HG02623 (cell line): ENCODE data around the gene STAC.

Experiments
- ATAC-seq: cut with Tn5 transposase; IDR thresholded peaks from one replicate; pipeline ENCODE4 v1.9.1; 2021; ENCODE audit warnings: moderate library complexity; ENCODE audit not compliant: unreplicated experiment

STAC gene, protein sequence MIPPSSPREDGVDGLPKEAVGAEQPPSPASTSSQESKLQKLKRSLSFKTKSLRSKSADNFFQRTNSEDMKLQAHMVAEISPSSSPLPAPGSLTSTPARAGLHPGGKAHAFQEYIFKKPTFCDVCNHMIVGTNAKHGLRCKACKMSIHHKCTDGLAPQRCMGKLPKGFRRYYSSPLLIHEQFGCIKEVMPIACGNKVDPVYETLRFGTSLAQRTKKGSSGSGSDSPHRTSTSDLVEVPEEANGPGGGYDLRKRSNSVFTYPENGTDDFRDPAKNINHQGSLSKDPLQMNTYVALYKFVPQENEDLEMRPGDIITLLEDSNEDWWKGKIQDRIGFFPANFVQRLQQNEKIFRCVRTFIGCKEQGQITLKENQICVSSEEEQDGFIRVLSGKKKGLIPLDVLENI

GRCh38 chr3:36380221-36381031 is at the start of gene STAC:
STAC (plus strand) TSS chr3:36380504; CDS start chr3:36380644, 140 bp downstream.
- no peak for ATAC-seq

DNA sequence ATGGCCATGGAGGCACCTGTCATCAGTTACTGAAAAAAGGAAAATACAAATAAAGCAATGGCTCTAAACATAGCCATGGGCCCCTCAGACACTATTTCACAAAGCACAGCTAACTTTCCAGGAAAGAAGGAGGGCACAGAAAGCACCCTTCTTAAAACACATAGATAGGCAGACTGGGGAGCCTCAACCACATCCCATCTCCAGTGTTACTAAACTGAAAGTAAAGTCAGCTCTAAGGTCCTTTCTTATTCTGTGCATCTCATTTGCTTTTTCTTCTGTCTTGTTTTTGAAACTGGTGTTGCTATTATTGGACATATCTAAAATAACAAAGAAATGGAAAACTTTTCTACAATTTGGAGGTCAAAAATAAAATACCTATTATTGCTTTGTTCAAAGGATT is 48.2 kb upstream of the STAC start:
- ATAC-seq, result no peak

DNA sequence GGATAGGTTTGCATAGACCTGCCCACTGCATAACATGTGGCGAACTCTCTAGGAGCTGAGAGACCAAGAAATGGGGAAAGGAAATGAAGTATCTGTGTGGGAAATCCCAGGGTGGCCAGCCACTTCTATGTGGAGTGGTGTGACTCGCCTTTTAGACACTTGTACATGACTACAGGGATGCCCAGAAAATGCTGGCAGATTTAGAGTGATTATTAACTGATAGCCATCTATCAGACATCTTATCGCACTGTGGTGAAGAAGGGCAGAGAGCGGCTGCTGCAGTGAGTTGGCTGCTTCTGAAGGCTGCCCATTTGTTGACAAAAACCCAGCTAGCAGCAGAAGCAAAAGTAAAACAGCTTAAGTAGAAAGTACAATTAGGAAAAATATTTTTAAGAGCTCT is 18.1 kb upstream of the STAC start:
- no peak for ATAC-seq

GRCh38 chr3:36362973-36363372 is 17.3 kb upstream of the STAC start:
- no peak for ATAC-seq

- no peak for ATAC-seq
These were observed 16.0 kb upstream of the STAC start for GRCh38 chr3:36364260-36364659.

- no peak for ATAC-seq
These were observed 14.5 kb upstream of the STAC start for GRCh38 chr3:36365829-36366228.

DNA sequence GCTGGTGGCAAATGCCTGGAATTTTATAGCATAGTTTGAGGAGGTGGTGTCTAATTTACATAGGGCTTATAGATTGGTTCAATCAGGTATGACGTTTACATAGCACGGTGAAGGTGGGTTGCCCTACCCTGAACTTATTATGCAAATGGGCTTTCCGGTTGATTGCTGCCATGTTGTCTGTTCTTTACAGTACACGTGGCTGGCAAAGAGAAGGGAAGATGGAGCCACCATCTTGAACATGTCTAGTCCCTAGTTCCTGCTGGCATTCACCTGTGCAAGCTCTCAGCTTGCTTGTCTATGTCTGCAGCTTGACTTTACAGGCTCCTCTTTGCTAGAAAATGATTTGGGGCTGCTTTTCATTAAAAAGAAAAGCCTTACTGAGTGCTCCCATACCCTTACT is 14.0 kb upstream of the STAC start:
- ATAC-seq, result no peak

- no peak for ATAC-seq
These were observed 12.3 kb upstream of the STAC start for GRCh38 chr3:36367912-36368573.

- no peak for ATAC-seq
These were observed 7.8 kb upstream of the STAC start for GRCh38 chr3:36372534-36372935.

DNA sequence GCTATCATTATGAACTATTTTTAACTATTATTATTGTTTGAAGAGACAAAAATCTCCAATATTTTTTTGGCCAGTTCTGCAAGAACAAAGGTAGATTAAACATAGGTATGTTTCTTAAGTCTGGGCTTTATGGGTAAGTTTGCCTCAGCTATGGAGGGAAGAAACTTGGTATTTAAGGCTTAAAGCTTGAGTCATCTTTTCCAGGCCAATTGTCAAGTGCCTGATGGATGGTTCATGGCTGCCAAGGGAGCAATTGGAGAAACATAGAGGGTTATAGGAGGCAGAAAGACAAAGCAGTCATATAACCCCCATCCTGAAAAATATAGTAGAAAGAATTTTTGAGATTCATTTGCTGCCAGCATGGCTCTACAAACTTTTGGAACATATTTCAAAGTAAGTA is 7.2 kb upstream of the STAC start:
- no peak for ATAC-seq

GRCh38 chr3:36373666-36374065 is 6.6 kb upstream of the STAC start:
- ATAC-seq, result no peak

DNA sequence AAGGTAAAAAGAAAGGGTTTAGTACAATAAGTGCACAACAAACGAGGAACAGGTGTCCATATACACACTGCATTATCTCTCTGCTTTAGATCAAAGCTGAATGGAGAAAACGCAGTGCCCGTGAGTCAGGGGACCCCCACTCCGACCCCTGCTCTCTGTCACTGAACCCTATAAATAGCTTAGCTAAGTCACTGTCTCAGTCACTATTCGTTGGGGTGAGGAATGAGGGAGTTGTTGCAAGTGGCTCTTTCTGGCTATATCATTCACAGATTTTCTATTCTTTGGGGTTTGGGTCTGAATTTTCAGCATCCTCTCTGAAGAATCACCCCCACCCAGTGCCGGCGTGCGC is 458 bp upstream of the STAC start:
- no peak for ATAC-seq

DNA sequence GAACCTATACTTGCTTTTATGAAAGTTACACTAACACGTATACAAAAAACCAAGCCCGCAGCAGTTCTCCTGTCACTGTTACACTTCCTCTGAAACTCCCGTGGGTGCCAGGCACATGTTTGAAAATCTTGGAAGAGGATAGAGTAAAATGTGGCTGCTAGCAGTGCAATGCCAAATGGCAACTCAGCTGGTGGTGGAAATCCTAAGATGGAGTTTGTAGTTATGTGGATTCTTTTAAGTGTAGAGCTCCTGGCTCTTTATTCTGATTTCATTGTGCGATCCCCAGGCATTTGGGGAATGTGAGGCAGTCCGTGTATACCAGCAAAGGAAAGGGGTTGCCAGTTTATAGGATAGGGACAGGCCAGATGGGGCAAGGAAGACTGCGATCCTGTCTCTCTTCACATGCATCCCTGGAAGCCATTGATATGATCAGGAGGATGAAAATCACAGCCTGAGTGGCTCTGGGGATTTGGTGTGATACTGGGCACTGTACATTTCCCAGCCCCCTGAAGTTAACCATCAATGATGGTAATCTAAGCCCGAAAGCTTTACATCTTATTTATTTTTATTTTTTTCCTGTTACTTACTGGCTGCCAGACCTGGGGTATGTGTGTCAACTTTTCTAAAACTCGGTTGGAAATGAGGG is 1.1 kb downstream of the STAC start:
- ATAC-seq, result no peak

DNA sequence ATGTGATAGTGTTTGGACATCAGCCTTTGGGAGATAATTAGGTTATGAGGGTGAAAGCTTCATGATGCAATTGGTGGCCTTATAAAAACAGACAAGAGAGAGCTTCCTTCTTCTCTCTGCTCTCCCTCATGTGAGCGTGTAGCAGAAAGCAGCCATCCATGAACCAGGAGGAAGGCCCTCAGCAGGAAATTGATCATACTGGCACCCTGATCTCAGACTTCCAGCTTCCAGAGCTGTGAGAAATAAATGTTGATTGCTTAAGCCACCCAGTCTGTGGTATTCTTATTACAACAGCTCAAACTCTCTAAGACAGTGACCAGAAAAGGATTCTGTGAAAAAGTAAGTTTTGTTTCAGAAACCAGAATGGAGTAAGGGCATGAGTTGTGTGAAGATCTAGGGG is 13.3 kb downstream of the STAC start:
- no peak for ATAC-seq

- ATAC-seq, result no peak
These were observed 13.9 kb downstream of the STAC start for GRCh38 chr3:36394176-36394575.

DNA sequence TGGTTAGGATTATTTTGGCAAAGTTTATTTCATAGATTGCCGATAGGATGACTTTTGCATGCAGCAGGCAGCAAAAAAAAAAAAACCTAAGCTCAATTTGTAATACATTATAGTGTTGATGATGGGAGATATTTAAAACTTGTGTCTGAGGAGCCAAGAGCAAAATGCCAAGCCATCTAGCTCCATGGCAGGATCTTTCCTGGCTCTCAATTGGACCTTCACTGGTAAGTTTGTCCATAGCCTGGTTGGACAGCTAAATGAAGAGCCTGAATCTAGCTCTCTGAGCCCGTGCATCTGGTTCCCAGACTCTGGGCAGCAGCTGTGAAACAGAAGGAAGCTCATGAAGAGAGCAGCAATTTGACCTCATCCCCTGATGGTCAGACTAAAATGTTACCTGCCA is 17.5 kb downstream of the STAC start:
- ATAC-seq, result no peak

GRCh38 chr3:36399933-36400332 is 19.6 kb downstream of the STAC start:
- ATAC-seq, result no peak

DNA sequence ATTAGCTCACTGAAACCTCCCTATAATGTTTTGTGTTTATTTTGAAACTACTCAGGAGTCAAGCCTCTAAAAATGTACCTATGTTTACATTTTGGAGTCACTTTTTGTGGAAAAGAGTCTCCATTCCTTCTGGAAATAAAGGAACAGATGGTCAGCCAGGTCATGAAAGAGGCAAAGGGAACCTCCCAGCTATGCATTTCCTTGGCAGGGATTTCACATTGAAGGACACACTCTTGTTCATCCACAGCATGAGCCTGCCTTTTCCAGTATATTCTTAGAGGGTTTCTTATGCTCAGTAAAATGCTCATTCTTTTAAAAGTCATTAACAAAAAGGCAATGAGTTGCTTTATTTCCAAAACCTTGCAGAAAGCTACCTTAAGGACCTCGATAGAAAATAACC is 20.8 kb downstream of the STAC start:
- no peak for ATAC-seq

GRCh38 chr3:36403661-36404060 is 23.4 kb downstream of the STAC start:
- ATAC-seq, result no peak

- no peak for ATAC-seq
These were observed 24.9 kb downstream of the STAC start for GRCh38 chr3:36405190-36405589.

DNA sequence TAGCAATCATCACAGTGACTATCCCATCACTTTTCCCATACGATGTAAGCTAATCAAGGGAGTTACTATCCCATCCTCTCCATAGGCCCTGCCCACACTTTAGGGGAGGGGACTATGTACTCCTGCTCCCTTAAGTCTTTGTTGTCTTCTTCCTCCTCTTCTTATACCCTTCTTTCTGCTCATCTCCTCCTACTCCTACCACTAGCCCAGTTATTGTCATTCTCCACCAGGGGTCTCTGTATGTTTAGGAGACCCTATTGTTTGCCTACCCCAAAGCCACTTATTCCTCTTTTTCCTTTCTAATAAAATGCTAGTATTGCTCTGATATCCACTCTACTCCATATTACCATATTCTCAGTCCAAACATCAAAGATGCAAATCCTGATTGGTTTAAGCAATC is 27.8 kb downstream of the STAC start:
- ATAC-seq, result no peak
